Stimulated activated CD4-positive, alpha-beta T cell treated with anti-CD3 and anti-CD28 coated beads, Interleukin-12 subunit alpha, Interleukin-12 subunit beta, amount 100 ng/mL, for 24 hours (primary cell): ENCODE results near the gene PCSK6.

Experiments
- DNase-seq, 2 experiments: peaks; one replicate each; pipeline ENCODE4 v3.0.0-alpha.2; 2020; ENCODE audit warnings: low read depth in 2 of 2

Gene PCSK6

DNA sequence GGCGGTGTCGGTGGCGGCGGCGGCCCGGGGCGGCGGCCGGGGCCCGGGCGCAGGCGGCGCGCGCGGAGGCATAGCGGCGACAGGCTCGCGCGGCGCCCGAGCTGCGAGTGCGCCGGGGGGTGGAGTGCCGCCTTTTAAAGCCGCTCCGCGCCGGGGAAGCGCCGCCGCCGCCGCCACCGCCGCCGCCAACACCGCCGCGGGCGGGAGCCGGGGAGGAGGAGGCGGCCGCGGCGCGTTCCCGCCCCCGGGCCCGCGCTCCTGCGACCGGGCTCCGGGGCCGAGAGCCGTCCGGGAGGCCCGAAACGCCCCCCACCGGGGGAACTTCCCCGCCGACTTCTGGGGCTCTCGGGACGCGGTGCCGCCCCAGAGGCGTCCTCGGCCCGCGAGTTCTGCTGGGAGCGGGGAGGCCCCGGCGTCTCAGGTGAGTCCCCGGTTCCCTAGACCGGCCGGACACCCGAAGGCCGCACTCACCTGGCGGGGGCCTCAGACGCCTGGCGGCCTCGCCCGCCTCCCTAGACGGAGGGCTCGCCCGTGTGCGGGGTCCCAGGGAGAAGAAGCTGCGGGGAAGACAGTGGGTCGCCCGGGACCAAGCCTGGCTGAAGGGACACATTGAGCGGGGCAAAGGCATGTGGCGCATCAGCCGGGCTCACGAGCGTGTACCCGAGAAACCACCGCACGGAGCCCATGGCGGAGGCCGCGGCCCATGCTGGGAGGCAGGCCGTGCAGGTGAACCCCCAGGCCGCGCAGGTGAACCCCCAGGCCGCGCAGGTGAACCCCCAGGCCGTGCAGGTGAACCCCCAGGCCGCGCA lies at the start of gene PCSK6:
Gene PCSK6 (minus strand): TSS at position 109 of the 809 bp plus-strand sequence. CDS start 37 bp downstream, at position 72.
- DNase-seq, result no peak

DNA sequence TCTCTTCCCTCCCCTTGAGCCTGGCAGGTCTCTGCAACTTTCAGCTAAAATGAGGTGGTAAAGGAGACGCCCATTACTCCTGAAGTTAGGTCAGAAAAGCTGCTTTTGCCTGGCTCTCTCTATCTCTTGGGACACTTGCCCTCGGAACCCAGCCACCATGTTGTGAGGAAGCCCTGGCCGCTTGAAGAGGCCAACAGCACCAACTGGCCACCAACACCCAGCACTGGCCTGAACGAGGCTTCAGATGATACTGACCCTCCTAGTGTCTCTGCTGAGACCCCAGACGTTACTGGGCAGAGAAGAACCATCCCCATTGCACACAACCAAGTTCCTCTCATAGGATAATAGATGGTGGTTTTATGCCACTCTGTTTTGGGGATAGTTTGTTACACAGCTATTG lies 49.5 kb upstream of the PCSK6 start:
- no peak for DNase-seq

DNA sequence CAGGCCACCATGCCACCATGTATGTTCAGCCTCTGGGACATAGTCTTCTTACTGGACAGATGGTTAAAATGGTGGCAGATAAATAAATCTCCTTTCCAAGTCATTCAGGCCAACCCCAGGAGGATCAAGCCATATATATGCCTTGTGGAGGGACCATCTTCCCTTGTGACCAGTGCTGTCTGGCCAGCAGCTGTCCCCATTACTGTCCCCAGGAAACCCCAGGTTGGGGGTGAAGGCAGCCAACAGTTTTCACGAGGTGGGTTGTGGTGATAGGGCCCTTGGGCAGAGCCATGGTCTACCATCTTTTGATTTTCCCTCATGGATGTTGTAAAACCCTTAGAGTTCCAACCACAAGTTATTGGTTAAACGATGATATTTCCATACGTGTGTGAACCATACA lies 48.7 kb upstream of the PCSK6 start:
- no peak for DNase-seq

DNA sequence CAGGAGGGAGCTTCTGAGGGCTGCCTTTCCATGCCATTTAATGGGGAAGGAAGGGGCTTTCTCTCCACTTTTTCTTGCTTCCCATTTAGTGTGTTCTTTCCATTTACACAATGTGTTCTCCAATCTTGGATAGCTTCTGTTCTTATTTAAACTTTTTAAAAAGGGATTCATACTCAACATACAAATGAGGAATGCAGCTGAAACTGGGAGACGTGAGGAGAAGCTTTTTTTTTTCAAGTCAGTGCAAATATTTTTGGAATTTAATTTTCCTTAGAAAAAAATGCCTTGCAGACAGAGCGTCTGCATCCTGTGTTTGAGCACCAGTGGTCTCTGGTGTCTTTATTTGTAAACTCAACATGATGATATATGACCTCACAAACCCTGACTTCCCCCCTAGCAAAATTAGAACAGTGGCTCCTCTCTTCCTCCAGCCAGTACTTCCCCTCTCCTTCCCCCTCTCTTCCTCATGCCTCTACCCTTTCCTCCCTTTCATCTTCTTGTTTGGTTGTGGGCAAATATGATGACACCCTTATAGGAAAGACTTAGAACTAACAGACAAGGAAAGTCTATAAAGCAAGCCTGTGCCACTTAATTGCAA lies 48.1 kb upstream of the PCSK6 start:
- DNase-seq, result no peak

DNA sequence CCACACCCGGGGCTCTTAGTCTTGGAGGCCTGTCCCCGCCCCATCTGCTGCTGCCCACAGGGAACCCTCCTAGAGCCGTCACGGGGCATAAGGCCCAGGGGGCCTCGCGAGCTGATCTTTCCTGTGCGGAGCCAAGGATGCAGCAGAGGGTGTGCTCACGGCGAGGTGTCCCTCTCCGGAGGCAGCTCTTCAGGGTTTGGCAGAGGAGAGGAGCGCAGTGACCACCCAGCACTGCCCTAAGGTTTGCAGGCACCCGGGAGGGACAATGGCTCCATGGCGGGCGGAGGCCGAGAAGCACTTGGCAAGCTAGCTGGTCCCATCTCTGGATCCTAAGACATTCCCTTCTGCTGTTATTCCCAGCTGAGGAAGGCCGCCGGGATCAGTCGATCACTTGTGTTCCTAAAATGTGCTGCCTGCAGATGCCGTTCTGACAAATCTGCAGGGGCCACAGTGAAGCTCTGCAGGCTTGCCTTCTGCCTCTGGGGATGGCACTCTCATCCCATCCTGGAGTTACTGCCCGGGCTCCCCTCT lies 47.4 kb upstream of the PCSK6 start:
- DNase-seq, result no peak

DNA sequence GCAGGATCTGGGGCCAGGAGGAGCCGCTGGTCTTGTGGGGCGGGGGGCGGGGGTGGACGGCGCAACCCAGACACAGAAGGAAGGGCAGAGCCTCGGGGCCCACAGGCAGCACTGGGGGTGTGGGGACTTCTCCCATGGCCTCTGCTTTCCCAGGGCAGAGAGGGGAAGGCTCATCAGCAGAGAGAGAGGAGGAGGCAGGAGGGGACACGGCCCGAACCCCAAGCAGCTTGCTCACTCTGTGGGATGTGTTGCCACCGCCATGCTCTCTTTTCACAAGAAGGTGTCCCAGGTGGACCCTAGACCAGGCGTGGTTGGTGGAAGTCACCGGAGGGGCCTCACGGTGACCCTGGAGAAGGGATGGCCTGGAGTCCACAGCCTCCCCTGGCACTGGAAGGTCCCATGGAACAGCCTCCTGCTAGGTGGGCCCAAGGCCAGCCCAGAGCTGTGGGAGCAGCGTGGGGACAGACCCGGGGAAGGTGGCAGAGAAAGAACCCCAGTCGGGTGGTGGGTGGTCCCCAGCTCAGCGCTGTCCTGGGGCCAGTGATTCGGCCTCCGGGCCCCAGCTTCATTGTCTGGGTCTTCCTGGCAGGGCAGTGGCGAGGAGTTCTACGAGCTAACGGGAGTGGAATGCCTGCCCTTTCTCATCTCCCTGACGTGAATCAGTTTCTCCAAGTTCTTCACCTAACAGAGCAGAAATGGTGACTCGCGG lies 46.8 kb upstream of the PCSK6 start:
- DNase-seq, result no peak

DNA sequence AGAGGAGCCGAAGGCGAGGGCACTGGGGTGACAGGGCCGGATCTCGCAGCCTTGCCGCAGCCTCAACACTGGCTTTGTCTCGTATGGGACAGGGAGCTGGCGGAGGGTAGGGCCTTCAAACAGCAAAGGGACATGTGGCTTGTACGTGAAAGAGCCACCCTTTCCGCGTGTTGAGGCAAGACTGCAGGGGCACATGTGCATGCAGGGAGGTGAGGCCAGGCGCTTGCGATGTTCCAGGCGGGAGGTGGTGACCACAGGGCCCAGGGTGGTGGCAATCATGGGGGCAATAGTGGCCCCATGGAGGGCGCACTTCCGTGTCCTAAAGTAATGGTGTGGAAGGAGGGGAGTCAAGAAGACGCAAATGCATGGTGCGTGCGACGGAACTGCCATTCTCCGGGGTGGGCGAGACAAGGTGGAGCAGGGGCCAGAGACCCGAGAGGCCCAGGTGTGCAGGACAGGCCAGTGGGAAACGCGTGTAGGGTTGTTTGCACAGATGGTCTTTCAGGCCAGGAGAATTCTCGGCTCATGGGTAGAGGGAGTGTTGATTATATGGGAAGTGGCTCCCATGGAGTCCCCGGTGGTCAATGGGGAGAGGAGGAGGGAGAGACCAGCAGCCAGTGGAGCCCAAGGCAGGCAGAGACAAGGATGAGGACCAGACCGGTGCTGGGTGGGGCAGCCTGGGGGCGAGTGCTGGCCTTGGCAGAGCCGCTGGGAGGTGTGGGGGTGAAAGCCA lies 45.8 kb upstream of the PCSK6 start:
- no peak for DNase-seq

DNA sequence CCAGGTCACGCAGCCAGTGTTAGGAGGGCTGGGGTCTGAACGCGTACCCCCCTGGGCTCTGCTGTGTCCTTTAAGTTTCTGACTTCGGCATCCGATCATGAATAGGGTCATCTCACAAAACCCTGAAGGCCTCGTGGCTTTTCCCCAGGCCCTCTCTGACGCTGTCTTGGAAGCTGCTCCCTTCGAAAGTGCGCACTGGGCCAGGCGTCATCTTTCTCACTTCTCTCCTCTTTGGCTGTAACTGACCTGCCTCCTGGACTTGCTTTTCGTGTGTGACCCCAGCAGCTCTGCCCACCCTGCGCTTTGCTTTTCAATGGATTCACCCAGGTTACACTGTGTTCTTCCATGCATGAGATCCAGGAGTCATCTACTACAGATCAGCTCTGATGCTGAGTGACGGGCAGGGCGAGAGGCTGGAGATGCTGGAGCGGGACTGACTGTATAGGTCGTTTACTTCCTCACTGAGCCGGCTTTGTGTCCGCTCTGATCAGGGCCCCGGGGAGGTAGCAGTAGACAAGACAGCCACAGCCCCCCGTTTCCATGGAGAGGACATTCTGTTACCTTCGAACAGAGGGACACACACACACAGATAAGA lies 45.0 kb upstream of the PCSK6 start:
- no peak for DNase-seq

DNA sequence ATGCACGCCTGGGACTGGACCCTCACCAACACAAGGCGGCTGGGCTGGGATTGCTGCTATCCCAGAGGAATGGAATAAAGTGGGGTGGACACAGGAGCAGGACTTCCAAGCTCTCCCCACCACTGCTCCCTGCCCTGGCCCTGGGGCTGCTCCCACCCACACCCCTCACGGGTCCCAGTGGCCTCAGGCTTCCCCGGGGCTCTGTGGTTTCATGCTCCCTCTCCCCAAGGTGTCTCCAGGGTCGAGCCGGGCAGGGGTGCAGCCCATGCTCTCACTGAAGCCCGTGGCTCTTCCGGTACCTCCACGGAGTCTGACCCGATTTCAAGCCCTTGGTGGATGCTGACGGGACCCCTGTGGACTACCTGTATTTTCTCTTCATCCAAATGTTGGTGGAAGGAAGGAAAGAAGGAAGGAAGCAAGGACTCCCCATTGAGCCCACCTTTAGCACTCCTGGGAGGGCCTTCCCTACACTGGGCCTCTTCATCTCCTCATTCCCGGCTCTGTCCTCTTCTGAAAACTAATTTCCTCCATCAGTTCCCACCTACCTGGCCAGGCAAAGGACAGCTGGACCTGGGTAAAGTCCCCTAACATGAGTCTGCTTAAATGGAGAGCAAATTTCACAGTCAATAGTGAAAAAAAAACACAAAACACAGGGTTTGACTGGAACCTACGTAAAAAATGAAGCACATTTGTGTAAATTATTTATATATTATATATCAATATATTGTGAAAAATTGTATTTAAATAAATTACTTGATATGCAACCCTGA lies 44.0 kb upstream of the PCSK6 start:
- no peak for DNase-seq

DNA sequence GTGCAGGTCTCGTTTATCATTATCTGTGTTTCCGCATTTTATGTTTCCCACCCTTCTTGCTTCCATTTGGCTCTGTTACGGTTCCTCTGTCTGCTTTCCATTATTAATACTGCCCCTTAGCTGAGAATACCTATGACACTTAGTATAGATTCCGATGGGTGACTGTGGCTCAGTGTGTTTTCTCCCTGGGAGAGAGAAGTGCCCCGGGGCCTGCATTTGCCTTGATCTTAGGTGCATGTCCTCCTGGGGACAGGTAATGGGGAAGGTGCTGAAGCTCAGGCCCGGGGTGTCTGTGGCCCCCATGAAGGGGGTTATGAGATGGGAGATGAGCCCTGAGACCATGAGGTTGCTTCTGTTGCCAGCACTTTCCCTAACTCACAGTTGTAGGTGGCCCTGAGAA lies 43.4 kb upstream of the PCSK6 start:
- no peak for DNase-seq

DNA sequence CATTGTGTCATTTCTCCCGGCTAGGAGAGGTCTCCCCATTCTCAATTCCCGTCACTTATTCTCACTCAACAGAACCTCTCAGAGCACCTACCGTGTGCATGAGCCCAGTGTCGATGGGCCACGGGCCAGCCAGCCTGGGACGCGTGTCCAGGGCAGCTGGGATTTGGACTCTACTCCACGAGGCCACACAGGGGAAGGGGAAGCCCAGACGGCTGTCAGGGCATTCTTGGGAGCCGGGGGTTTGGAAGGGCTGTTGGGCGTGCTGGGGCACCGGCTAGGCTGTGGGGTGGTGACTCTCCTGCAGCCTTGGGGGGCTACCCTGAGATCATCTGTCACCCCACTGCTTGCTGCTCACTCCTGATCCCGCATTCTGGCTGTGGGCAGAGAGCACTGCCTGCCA lies 41.7 kb upstream of the PCSK6 start:
- DNase-seq, result no peak

DNA sequence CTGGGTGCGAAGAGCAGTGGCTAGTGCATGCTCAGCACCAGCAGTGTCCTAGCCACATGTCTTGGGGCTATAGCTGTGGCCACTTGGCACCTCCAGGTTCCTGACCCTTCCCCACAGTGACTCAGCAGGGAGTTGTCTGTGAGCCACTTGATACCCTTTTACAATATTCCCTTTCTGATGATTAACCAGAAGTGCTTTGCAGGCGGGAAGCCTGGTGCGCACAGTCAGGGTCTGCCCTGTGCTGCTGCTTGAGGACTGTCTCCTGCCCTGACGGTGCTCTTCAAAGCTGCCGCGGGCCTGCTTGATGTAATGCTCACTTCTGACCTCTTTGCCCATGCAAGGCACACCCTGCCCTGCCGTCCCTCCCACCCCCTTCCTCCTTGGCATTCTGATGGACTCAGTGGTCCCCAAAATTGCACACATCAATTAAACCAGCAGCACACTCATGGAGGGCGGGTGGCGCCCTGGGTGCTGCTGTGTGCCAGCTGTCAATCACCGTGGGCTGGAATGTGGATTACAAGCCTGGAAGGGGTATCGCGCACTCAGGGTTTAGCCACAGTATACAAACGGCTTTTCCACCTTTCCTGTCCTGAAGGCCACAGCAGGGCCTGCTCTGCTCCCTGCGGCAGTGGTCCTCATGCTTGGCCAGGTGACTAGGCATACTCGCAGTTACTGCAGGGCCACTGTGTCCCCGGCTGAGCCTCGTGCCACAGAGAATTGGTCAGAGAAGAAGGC lies 40.9 kb upstream of the PCSK6 start:
- no peak for DNase-seq

DNA sequence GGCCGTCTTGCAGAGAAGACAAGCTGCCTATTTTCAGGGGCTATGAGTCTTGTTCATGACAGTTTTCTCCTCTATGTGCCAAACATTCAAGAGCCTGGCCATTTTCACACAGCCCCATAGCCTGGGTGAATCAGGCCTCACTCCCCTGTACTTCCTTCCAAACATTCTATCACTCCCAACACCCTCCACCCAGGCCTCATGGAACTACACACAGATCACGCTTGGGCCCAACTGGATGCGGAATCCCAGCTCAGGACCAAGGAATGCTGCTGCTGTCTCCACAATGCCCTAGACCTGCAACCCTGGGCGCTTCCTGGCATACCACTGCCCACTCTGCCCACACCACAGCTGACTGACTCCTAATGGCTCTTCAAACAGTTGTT lies 39.4 kb upstream of the PCSK6 start:
- DNase-seq, result no peak

DNA sequence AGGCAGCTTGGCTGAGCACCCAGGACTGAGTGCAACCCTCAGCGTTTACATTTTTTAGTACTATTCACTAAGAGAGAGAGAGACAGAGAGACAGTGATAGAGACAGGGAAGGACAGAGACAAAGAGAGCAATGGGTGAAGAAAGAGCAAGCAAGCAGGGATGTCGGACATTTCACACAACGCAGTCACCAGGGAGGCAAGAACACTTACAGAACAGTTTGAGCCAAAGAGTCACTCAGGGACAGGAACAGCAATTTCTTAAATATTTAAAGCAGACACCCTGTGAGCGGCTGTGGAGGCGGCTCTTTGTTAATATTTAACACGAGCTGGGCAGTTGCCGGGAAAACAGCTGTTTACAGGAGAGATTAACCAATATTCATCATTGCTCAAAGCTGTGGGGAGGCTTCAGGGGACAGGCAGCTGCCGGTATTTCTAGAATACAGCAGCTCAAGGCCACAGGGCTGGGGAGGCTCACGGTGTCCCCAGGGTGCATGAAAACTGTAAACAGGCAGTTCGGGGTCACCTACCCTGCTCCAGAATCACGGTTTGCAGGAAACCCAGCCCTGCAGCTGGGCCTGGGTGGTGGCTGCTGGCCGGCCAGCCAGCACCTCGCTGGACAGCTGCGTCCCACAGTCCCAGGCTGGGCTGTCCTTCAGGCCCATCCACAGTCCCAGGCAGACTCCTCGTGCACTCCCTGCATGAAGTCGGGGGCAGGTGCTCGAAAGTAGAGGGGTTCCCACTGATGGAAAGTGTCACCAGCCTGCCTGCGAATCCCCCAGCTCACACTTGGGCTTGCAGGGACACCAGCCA lies 38.8 kb upstream of the PCSK6 start:
- no peak for DNase-seq

DNA sequence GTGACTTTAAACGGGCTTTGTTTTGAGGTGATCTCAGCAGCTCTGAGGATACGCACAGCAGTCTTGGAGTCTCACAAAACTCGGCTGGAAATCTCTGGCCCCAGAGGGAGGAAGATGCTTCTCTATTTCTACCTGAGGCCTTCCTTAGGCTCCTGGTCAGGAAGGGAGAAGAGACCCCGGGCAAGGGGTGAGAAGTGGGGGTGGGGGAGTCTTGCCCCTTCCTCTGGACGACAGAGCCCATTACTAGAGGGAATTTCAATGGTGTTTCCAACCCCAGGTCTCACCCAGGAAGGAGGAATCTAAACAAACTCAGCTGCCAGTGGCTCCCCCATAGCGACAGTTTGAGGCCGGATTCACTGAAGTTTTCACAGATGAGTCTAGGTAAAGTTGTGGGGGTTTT lies 37.4 kb upstream of the PCSK6 start:
- DNase-seq, result no peak

DNA sequence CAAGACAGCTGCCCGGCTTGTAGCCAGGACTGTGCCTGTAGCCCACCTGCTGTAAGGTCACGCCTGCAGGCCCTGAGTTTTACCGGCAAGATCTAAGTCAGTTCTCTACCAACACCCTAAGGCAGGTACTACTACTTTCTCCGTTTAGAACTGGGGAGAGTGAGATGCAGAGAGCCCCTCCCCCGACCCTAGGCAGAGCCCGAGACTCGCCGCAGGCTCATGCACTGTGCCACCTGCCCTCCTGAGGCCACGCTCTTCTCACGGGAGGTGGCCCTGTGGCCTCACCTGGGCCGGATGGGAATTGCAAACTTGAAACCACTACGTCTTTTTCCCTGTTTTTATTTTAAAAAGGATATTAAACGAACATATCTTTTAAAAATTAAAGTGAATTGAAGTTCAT lies 36.9 kb upstream of the PCSK6 start:
- no peak for DNase-seq

DNA sequence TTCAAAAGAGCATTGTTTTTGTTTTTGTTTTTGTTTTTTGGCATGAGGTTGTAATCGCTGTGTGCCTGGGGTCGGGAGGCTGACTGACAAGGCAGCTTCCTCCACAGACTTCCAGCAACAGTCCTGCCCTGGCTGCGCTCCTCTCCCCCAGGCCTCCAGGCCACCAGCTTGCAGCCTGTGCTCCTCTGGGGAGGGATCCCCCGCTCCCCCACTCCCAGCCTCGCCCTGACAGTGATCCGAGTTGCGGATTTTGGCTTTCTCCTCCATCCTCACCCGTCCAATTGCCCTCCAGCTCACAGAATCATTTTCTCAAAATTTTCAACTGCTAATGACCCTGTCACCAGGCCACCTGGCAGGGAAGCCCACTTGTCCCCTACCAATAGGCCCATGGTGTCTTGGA lies 36.5 kb upstream of the PCSK6 start:
- no peak for DNase-seq

DNA sequence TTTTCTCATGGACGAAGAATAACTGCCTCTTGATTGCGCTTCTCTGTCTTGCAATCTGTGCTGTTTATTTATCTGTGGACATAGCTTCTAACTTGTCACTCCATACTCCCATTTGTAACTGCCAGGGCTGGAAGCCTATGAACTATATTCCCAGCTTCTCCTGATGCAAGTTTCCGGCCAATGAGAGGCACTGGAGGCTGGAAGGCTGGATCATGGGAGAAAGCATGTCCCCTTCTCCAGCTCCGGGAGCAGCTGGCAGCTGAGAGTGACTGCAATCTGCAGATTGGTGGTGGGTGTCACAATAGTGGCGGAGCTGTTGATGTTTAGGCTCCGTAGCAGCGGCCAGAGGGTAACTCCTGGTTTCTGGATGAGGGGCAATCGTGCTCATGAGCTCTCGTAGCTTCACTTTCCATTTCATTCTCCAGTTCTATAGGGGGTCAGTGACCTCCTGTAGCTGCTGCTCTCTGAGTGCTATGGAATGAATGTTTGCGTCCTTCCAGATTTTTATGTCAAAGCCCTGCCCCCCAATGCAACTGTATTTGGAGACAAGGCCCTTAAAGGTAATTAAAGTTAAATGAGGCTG lies 35.7 kb upstream of the PCSK6 start:
- no peak for DNase-seq

DNA sequence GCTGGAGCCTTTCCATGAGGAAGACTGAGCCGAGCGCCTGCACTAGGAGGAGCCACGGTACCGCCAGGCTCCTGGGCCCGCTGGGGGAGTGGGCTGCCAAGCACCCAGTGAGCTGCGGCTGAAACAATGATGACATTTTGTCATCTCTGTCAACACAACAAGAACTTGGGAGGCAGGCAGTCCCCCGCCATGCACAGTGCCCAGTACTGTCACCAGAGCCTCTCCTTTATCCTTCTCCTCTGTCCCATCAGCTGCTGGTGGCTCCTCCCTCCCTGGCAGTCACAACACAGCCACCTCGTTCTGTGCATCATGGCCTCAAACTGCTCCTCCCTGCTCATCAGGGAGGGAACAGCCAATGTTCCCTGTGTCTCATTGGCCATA lies 34.0 kb upstream of the PCSK6 start:
- DNase-seq, result no peak
